Smooth muscle cell (in vitro differentiated cells): Measurements from ENCODE around the gene MT1X. TPM values are rescaled to one million over a fixed set of nuclear protein-coding genes. Genes with fewer than 3 reads are reported as not detected.

Source experiments
- DNase-seq: peaks from one replicate; lab custom pipeline; 2025; ENCODE audit not compliant: unreplicated experiment; lab: John Stamatoyannopoulos, UW
- H2AFZ ChIP-seq: fragments of 200-600 bp; sonication (generic); 2 replicates; pipeline ENCODE4 v1.6.0; 2016; ENCODE audit warnings: antibody characterized with exemption, low read depth, mild to moderate bottlenecking
- H3F3A ChIP-seq: fragments of 200-600 bp; sonication (generic); 2 replicates; pipeline ENCODE4 v1.6.0; 2017; ENCODE audit warnings: antibody characterized with exemption, low read depth
- H3K27ac ChIP-seq: fragments of 200-600 bp; sonication (generic); 2 replicates; pipeline ENCODE4 v1.5.1; 2016; ENCODE audit warnings: low read depth, mild to moderate bottlenecking
- H3K27me3 ChIP-seq: fragments of 200-600 bp; sonication (generic); 2 replicates; pipeline ENCODE4 v1.6.1; 2016; ENCODE audit warnings: low read depth, mild to moderate bottlenecking
- H3K36me3 ChIP-seq: fragments of 200-600 bp; sonication (generic); 2 replicates; pipeline ENCODE4 v1.5.1; 2016; ENCODE audit warnings: low read depth
- H3K4me1 ChIP-seq: fragments of 200-600 bp; sonication (generic); 2 replicates; pipeline ENCODE4 v1.5.1; 2016; ENCODE audit warnings: low read depth
- H3K4me2 ChIP-seq: fragments of 200-600 bp; sonication (generic); 2 replicates; pipeline ENCODE4 v1.6.0; 2016; ENCODE audit warnings: mild to moderate bottlenecking
- H3K4me3 ChIP-seq: fragments of 200-600 bp; sonication (generic); 2 replicates; pipeline ENCODE4 v1.5.1; 2016; ENCODE audit warnings: mild to moderate bottlenecking
- H3K79me2 ChIP-seq: fragments of 200-600 bp; sonication (generic); 2 replicates; pipeline ENCODE4 v1.6.0; 2016; ENCODE audit warnings: low read depth, mild to moderate bottlenecking
- H3K9ac ChIP-seq: fragments of 200-600 bp; sonication (generic); 2 replicates; pipeline ENCODE4 v1.6.0; 2016; ENCODE audit warnings: low read depth
- H3K9me3 ChIP-seq: fragments of 200-600 bp; sonication (generic); replicated peaks from 2 replicates; pipeline ENCODE4 v1.5.1; 2016; ENCODE audit warnings: low read depth
- H4K20me1 ChIP-seq: fragments of 200-600 bp; sonication (generic); 2 replicates; pipeline ENCODE4 v1.6.0; 2016; ENCODE audit warnings: low read depth
- CTCF ChIP-seq: fragments of 200-600 bp; sonication (generic); IDR thresholded peaks from 2 replicates; pipeline ENCODE4 v1.5.1; 2017; ENCODE audit warnings: borderline replicate concordance, mild to moderate bottlenecking, antibody characterized with exemption; ENCODE audit not compliant: insufficient read depth, poor library complexity, severe bottlenecking
- WGBS: methylation state at CpG from one replicate; pipeline ENCODE4 v1.1.7; 2016; ENCODE audit warnings: low lambda C conversion rate; 5-methylcytosine and 5-hydroxymethylcytosine counted together
- polyA plus RNA-seq: library from polyadenylated mRNA; unstranded; fragments of >200 nt; fragmentation: Nextera tagmentation; extraction: Ambion mirVana; gene quantifications from 2 replicates; pipeline ENCODE4 v1.2.1, GENCODE V29; 2016
- total RNA-seq: library from RNA; depleted of rRNA; stranded (reverse); fragments of >200 nt; gene quantifications from 2 replicates; pipeline ENCODE4 v1.2.3, GENCODE V29; 2014

MT1X gene
- total and polyA plus RNA-seq, 2 experiments from 2014 or later = 0.76 to 11.7 TPM

- H3K27me3 ChIP-seq = peaks cover 100% of the 10 kb centered on the region
- peak within 1 kb of the TSS; percentile 56 for H3K4me3 ChIP-seq
- TF ChIP-seq CTCF = no peak
- H4K20me1 ChIP-seq = no peaks in the 10 kb centered on the region
- H3K9me3 ChIP-seq = no peaks in the 10 kb centered on the region
- H3K79me2 ChIP-seq = no peaks in the 10 kb centered on the region
- peak within 1 kb of the TSS; percentile 77 for H2AFZ ChIP-seq
- no peak within 1 kb of the TSS for H3K27ac ChIP-seq
- H3K4me1 ChIP-seq = peaks cover 12% of the 10 kb centered on the region
- H3K9ac ChIP-seq = no peak within 1 kb of the TSS
- no peak for DNase-seq
- H3F3A ChIP-seq = no peaks in the 10 kb centered on the region
- H3K4me2 ChIP-seq = peak within 1 kb of the TSS; percentile 89
- H3K36me3 ChIP-seq = no peaks in the 10 kb centered on the region
- 6% methylated on average over 67 of the region's 68 CpGs for WGBS
These were observed 44.2 kb upstream of the MT1X start, which contains the start of gene MT1A for GRCh38 chr16:56637814-56638750. Gene MT1A, plus strand, starts transcription at chr16:56638666. Its CDS starts 73 bp downstream, at chr16:56638739.

- Histone ChIP-seq H3K79me2 (no peaks in the 10 kb centered on the region), H3K9ac (no peak overlapping the region), H3K36me3 (no peaks in the 10 kb centered on the region), H3K9me3 (no peaks in the 10 kb centered on the region), H4K20me1 (no peaks in the 10 kb centered on the region), H2AFZ (no peak overlapping the region), H3K4me1 (peaks cover 16% of the 10 kb centered on the region), H3K4me3 (no peak overlapping the region), H3K27me3 (peaks cover 100% of the 10 kb centered on the region), H3K4me2 (no peak overlapping the region), H3K27ac (no peak overlapping the region), H3F3A (no peaks in the 10 kb centered on the region)
- 65% methylated on average over 1 of the region's 1 CpG for WGBS
- no peak for DNase-seq
- no peak for TF ChIP-seq CTCF
These were observed 43.2 kb upstream of the MT1X start for GRCh38 chr16:56639045-56639444.

- H3K36me3 ChIP-seq = no peaks in the 10 kb centered on the region
- peaks cover 14% of the 10 kb centered on the region for H3K4me1 ChIP-seq
- no peaks in the 10 kb centered on the region for H3F3A ChIP-seq
- H3K9ac ChIP-seq = no peak overlapping the region
- H3K27ac ChIP-seq = no peak overlapping the region
- peaks cover 100% of the 10 kb centered on the region for H3K27me3 ChIP-seq
- no peak for TF ChIP-seq CTCF
- DNase-seq = no peak
- WGBS = 84% methylated on average over 1 of the region's 1 CpG
- no peaks in the 10 kb centered on the region for H3K79me2 ChIP-seq
- no peak overlapping the region for H2AFZ ChIP-seq
- no peaks in the 10 kb centered on the region for H3K9me3 ChIP-seq
- no peak overlapping the region for H3K4me2 ChIP-seq
- no peaks in the 10 kb centered on the region for H4K20me1 ChIP-seq
- no peak overlapping the region for H3K4me3 ChIP-seq
These were observed 42.2 kb upstream of the MT1X start for GRCh38 chr16:56640076-56640475.

- Histone ChIP-seq H3K9me3 (no peaks in the 10 kb centered on the region), H3K27ac (no peak overlapping the region), H3K27me3 (peaks cover 100% of the 10 kb centered on the region), H4K20me1 (no peaks in the 10 kb centered on the region), H3K36me3 (no peaks in the 10 kb centered on the region), H3K79me2 (no peaks in the 10 kb centered on the region), H3K4me2 (no peak overlapping the region), H3K4me1 (peaks cover 10% of the 10 kb centered on the region), H3K9ac (no peak overlapping the region), H3F3A (no peaks in the 10 kb centered on the region), H3K4me3 (no peak overlapping the region), H2AFZ (no peak overlapping the region)
- 66% methylated on average over 2 of the region's 2 CpGs for WGBS
- no peak for TF ChIP-seq CTCF
- DNase-seq = no peak
These were observed 41.1 kb upstream of the MT1X start for GRCh38 chr16:56641166-56641565.
